ENCODE results near the gene PDLIM7. TPM values are rescaled to one million over a fixed set of nuclear protein-coding genes. Genes with fewer than 3 reads are reported as not detected.

Gene PDLIM7
- total and polyA plus RNA-seq, 4 donors: 49.2 to 124 (median 83.5) TPM

DNA sequence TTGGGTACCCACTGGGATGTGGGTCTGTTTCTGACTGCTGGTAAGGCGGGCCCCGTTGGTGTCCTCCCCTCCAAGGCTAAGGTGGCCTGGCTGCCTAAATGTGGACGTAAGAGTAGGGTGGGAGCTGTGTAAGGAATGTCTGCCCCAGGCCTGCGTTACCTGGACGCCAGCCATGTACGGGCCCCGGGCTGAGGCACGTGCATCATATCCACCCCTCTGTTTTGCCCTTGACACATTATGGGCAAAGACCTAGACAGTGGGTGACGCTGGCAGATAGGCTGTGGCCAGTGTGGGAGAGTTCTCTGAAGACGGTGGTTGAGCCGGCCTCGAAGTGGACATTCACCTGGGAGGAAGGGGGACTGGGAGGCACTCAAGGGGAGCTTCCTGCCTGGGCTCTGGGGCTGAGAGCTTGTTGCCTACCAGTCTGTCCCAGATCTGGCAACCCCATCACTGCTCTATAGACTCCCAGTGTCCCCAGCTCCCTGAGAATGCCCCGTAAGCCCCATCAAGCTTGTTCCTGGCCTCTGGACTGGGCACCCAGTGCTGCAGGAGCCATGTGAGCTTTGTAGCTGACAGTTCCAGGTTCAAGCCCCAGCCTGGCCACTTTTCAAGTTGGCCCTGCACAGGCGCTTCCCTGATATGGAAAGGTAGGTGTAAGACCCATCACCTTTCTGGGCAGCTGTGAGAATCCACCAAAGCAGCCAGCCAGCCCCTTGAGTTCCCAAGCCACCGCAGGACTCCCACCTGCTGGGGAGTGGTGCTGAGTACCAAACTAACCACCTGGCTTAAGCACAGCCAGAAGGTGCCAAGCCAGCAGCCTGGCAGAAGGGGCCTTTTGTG, 54.0 kb downstream of the PDLIM7 start:
- Histone ChIP-seq H3K4me3 (no peak overlapping the region), H3K9ac (ENCODE audit: insufficient read depth in 1 of 2, low read length in 2 of 2) (no peak overlapping the region), H3K4me1 (ENCODE audit: control insufficient read depth in 5 of 5, insufficient read depth in 5 of 5, low read length in 5 of 5) (peaks cover 0 to 16% (median 11%) of the 10 kb centered on the region in 5 donors), H3K27me3 (ENCODE audit: control insufficient read depth in 3 of 3, insufficient read depth in 3 of 3, low read length in 2 of 3) (peaks cover 0 to 9% (median 7%) of the 10 kb centered on the region in 3 donors), H3K27ac (ENCODE audit: low read depth in 1 of 2, low read length in 1 of 2) (no peak overlapping the region), H3K9me3 (ENCODE audit: control insufficient read depth in 4 of 4, insufficient read depth in 3 of 4, low read length in 3 of 4) (no peaks in the 10 kb centered on the region), H3K36me3 (ENCODE audit: control insufficient read depth in 4 of 4, insufficient read depth in 4 of 4, low read length in 4 of 4) (peaks cover 0 to 28% (median 7%) of the 10 kb centered on the region in 4 donors)
- DNase-seq: no peak
- WGBS, 2 donors: 84 to 87% methylated on average over 15 of the region's 15 CpGs
- no peak for TF ChIP-seq CTCF (IDR thresholded peaks at IDR 0.05; ENCODE audit: control extremely low read depth, extremely low read depth)
- no peak for ATAC-seq (ENCODE audit: insufficient read depth, low FRiP score)

DNA sequence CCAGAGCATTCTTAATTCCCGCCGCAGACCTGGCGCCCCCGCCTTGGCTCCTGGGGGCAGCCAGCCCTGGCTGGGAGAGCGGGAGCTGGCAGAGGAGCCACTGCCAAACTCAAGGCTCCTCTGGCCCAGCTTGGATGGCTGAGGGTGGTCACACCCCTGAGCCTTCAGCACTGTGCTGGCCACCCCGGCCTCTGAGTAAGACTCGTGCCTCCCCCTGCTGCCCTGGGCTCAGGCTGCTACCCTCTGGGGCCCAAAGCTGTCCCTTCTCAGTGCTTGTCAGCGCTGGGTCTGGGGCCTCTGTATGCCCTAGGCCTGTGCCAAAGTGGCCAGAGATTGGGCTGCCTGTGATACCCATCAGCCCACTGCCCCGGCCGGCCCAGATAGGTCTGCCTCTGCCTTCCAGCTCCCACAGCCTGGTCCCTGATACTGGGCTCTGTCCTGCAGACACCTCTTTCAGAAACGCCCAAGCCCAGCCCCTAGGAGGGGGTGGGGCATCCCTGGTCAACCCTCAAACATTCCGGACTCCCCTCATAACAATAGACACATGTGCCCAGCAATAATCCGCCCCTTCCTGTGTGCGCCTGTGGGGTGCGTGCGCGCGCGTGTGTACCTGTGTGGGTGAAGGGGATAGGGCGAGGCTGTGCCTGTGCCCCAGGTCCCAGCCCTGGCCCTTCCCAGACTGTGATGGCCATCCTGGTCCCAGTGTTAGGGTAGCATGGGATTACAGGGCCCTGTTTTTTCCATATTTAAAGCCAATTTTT, 55.2 kb downstream of the PDLIM7 start:
- H3K4me1 ChIP-seq (ENCODE audit: control insufficient read depth in 5 of 5, insufficient read depth in 5 of 5, low read length in 5 of 5): peaks cover 0 to 9% (median 6%) of the 10 kb centered on the region in 5 donors
- H3K9ac ChIP-seq (ENCODE audit: insufficient read depth in 1 of 2, low read length in 2 of 2): no peak overlapping the region
- H3K27me3 ChIP-seq (ENCODE audit: control insufficient read depth in 3 of 3, insufficient read depth in 3 of 3, low read length in 2 of 3): peaks cover 0 to 9% (median 4%) of the 10 kb centered on the region in 3 donors
- no peak for TF ChIP-seq CTCF (IDR thresholded peaks at IDR 0.05; ENCODE audit: control extremely low read depth, extremely low read depth)
- ATAC-seq (ENCODE audit: insufficient read depth, low FRiP score) (no peak), DNase-seq (no peak)
- H3K4me3 ChIP-seq: no peak overlapping the region
- peaks cover 0 to 30% (median 13%) of the 10 kb centered on the region in 4 donors for H3K36me3 ChIP-seq (ENCODE audit: control insufficient read depth in 4 of 4, insufficient read depth in 4 of 4, low read length in 4 of 4)
- WGBS, 2 donors: 91 to 92% methylated on average over 20 of the region's 20 CpGs
- H3K27ac ChIP-seq (ENCODE audit: low read depth in 1 of 2, low read length in 1 of 2): no peak overlapping the region
- H3K9me3 ChIP-seq (ENCODE audit: control insufficient read depth in 4 of 4, insufficient read depth in 3 of 4, low read length in 3 of 4): no peaks in the 10 kb centered on the region

DNA sequence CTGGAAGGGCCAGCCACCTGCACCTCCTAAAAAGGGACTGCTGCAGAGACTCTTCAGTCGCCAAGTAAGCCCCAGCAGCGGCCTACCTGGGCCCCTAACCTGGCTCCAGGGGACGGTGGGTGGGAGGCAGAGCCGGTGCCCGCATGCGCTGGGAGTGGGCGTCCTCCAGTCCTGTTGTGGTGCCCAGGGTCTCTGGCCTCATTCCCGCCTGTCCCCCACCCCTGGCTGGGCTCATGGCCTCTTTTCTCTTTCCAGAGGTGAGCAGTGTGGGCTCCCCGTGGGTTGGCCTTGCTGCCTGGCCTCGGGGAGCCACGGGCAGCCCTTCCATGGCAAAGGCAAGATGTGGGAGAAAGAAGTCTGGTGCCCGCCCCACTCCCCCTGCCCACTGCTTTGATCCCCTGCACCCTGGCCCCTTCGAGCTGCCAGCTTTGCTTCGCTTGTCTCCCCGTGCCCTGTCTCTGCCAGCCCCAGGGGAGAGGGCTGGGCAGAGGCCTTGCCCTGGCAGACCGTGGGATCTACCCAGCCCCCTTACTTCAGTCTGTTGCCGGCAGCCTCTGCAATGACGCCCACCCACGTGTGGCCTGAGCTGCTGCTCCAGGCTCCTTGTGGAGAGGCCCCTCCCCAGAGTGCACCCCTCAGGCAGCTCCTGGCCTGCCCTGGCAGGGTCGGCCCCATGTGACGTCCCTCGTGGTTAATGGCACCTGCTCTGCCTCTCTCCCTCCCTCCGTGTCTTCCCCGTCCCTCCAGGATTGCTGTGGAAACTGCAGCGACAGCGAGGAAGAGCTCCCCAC, 56.2 kb downstream of the PDLIM7 start:
- Histone ChIP-seq H3K36me3 (ENCODE audit: control insufficient read depth in 4 of 4, insufficient read depth in 4 of 4, low read length in 4 of 4) (peaks cover 0 to 37% (median 14%) of the 10 kb centered on the region in 4 donors), H3K27ac (ENCODE audit: low read depth in 1 of 2, low read length in 1 of 2) (no peak overlapping the region), H3K9me3 (ENCODE audit: control insufficient read depth in 4 of 4, insufficient read depth in 3 of 4, low read length in 3 of 4) (no peaks in the 10 kb centered on the region), H3K27me3 (ENCODE audit: control insufficient read depth in 3 of 3, insufficient read depth in 3 of 3, low read length in 2 of 3) (peaks cover 0 to 8% (median 4%) of the 10 kb centered on the region in 3 donors), H3K9ac (ENCODE audit: insufficient read depth in 1 of 2, low read length in 2 of 2) (no peak overlapping the region), H3K4me1 (ENCODE audit: control insufficient read depth in 5 of 5, insufficient read depth in 5 of 5, low read length in 5 of 5) (peaks cover 0 to 7% (median 3%) of the 10 kb centered on the region in 5 donors), H3K4me3 (no peak overlapping the region)
- DNase-seq: no peak
- TF ChIP-seq CTCF (IDR thresholded peaks at IDR 0.05; ENCODE audit: control extremely low read depth, extremely low read depth): no peak
- 91 to 92% methylated on average over 26 of the region's 26 CpGs for WGBS, 2 donors
- ATAC-seq (ENCODE audit: insufficient read depth, low FRiP score): no peak
